HUES64 (cell line): ENCODE results near the gene SIK2.

Experiments
- H3K27ac ChIP-seq: 2 replicates; pipeline ENCODE4 v1.7.0; 2013; ENCODE audit warnings: low read depth, low read length, inconsistent platforms
- H3K27me3 ChIP-seq: 2 replicates; pipeline ENCODE4 v1.6.1; 2013; ENCODE audit warnings: mild to moderate bottlenecking, low read length; ENCODE audit not compliant: insufficient read depth
- H3K36me3 ChIP-seq: 2 replicates; pipeline ENCODE4 v1.6.1; 2013; ENCODE audit warnings: mild to moderate bottlenecking, low read length; ENCODE audit not compliant: insufficient read depth
- H3K4me1 ChIP-seq: 2 replicates; pipeline ENCODE4 v1.6.1; 2013; ENCODE audit warnings: mild to moderate bottlenecking, low read length, moderate library complexity; ENCODE audit not compliant: insufficient read depth
- H3K4me3 ChIP-seq: 2 replicates; pipeline ENCODE4 v1.5.1; 2013; ENCODE audit warnings: mild to moderate bottlenecking, low read length, moderate library complexity
- H3K9ac ChIP-seq: 2 replicates; pipeline ENCODE4 v1.6.1; 2013; ENCODE audit warnings: mild to moderate bottlenecking, low read depth, low read length
- H3K9me3 ChIP-seq: 2 replicates; pipeline ENCODE4 v1.6.1; 2013; ENCODE audit warnings: low read depth, low read length; ENCODE audit not compliant: insufficient read depth
- WGBS: fragments of 150-250, 120-280 bp; methylation state at CpG from one replicate; pipeline ENCODE4 v1.1.7; 2013; ENCODE audit warnings: missing lambda C conversion rate; 5-methylcytosine and 5-hydroxymethylcytosine counted together

The SIK2 gene

DNA sequence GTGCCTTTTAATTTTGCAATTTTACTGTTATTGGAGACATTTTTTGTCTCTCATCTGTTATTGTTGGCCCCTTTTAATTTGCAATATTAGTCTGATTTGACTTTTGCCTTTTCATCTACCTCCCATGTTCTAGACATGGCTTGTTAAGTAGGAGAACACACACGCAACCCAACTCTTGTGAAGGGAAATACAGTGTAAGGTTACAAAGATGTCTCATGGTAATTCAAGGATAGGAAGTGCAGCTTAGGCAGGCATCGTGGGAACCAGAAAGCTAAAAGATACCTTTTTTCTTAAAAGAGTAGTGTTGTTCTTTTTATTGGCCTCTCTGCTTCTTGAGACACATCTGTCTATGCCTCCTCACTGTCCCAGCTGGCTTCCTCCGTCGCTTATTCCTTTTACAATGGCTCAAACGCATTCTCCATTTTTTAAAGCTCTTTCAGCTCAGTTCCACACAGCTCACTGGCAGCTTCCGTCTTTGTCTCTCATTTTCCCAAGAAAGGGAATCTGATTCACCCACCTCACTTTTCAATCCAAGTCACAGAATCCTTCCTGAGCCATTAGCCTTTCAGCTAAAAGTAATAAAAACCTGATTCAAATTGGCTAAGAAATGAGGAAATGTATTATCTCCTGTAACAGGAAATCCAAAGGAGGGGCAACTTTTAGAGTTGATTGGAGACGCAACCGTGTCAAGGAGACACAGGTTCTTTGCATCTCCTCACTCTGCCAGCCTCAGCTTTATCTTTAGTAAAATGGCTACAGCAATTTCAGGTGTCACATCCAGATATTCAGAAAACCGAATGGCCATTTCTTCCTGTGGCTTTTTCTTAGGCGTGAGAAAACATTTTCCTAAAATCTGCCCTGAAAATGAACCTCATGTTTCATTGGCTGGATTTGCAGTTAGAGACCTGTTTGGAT is 57.2 kb downstream of the SIK2 start:
- Histone ChIP-seq H3K4me3 (no peak overlapping the region), H3K27ac (no peak overlapping the region), H3K4me1 (peaks cover 8% of the 10 kb centered on the region), H3K9ac (no peak overlapping the region), H3K9me3 (no peaks in the 10 kb centered on the region), H3K36me3 (no peaks in the 10 kb centered on the region), H3K27me3 (no peaks in the 10 kb centered on the region)
- 79% methylated on average over 10 of the region's 10 CpGs for WGBS

DNA sequence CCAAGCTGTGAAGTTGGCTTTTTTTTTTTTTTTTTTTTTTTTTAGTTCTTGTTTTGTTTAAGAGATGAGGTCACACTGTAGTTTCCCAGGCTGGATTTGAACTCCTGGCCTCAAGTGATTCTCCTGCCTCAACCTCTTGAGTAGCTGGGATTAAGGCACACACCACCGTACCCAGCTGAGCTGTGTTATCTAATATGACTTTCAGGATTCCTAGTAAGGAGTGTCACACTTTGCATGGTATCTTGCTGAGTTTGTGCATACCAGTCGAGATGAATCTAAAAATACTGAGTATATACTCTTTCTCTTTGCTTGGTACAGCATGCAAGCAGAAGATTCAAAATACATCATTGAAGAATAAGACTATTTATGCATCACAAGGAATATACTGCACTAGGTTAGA is 58.6 kb downstream of the SIK2 start:
- Histone ChIP-seq H3K4me1 (peaks cover 8% of the 10 kb centered on the region), H3K9me3 (no peaks in the 10 kb centered on the region), H3K9ac (no peak overlapping the region), H3K4me3 (no peak overlapping the region), H3K36me3 (no peaks in the 10 kb centered on the region), H3K27ac (no peak overlapping the region), H3K27me3 (no peaks in the 10 kb centered on the region)
- WGBS = 91% methylated on average over 2 of the region's 2 CpGs

GRCh38 chr11:111663820-111664219 is 61.6 kb downstream of the SIK2 start:
- no peaks in the 10 kb centered on the region for H3K9me3 ChIP-seq
- peaks cover 8% of the 10 kb centered on the region for H3K4me1 ChIP-seq
- no peaks in the 10 kb centered on the region for H3K36me3 ChIP-seq
- H3K27ac ChIP-seq = no peak overlapping the region
- H3K4me3 ChIP-seq = no peak overlapping the region
- H3K9ac ChIP-seq = no peak overlapping the region
- H3K27me3 ChIP-seq = no peaks in the 10 kb centered on the region

DNA sequence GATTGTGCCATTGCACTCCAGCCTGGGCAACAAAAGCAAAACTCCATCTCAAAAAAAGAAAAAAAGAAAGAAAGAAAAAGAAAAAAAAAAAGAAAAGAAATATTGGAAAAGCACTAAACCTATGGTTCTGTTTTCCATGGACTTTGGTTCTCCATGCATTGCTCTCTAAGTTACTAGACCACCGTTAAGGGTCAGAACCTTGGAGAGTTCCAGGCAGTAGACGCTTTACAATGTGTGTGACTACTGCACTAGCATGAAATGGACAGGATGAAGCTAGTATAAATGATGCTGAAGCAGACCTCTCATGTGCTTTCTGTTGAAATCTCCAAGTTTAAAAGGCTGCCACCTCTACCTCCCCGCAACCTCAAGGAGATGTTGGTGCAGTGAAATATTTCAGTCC is 63.5 kb downstream of the SIK2 start:
- Histone ChIP-seq H3K4me1 (no peaks in the 10 kb centered on the region), H3K36me3 (no peaks in the 10 kb centered on the region), H3K27ac (no peak overlapping the region), H3K9me3 (no peaks in the 10 kb centered on the region), H3K4me3 (no peak overlapping the region), H3K9ac (no peak overlapping the region), H3K27me3 (no peaks in the 10 kb centered on the region)
- WGBS = 59% methylated on average over 3 of the region's 3 CpGs

DNA sequence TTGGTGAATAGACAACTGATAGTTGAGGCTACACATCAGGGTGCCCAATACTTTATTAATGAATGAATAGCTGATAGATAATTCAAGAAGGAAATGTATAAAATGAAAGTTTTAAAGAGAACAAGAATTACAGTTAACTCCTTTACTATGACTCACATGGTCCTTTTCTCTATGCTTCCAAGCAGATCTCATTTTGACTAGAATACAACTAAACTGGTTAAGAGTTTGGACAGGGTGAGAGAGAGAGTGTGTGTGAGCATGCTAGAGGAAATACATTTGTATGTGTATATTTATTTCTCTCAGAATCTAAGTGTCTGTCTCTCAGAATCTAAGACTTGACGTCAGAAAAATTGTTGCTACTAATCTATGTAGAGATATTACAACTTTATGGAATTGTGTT is 66.7 kb downstream of the SIK2 start:
- Histone ChIP-seq H3K9ac (no peak overlapping the region), H3K9me3 (no peaks in the 10 kb centered on the region), H3K27ac (no peak overlapping the region), H3K27me3 (no peaks in the 10 kb centered on the region), H3K4me3 (no peak overlapping the region), H3K36me3 (peaks cover 11% of the 10 kb centered on the region; the same call in 1 of the 2 replicates), H3K4me1 (no peaks in the 10 kb centered on the region)
- WGBS = no CpG with 5 or more reads among the region's 1 CpG

GRCh38 chr11:111671383-111671782 is 69.1 kb downstream of the SIK2 start:
- H3K9ac ChIP-seq = no peak overlapping the region
- no peak overlapping the region for H3K4me3 ChIP-seq
- peaks cover 11% of the 10 kb centered on the region; the same call in 1 of the 2 replicates for H3K36me3 ChIP-seq
- no peaks in the 10 kb centered on the region for H3K9me3 ChIP-seq
- WGBS = 90% methylated on average over 1 of the region's 1 CpG
- H3K27ac ChIP-seq = no peak overlapping the region
- H3K27me3 ChIP-seq = no peaks in the 10 kb centered on the region
- H3K4me1 ChIP-seq = no peaks in the 10 kb centered on the region

DNA sequence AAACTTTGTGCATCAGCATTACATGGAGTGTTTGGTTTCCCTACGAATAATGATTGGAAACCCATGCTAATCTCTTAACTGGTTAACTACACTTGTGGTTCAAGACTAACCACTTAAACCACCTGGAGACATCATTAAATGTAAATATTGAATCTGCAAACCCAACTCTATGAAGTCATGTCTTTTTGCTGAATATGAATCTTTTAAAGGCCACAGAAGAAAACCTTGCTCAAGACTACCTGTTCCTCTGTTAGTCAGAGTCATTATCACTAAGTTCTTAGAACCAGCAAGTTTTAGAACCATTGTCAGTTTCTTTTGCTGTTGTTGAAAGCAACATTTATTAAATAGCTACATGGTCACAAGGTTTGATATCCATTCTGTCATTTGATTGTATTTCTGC is 70.7 kb downstream of the SIK2 start:
- no peak overlapping the region for H3K9ac ChIP-seq

DNA sequence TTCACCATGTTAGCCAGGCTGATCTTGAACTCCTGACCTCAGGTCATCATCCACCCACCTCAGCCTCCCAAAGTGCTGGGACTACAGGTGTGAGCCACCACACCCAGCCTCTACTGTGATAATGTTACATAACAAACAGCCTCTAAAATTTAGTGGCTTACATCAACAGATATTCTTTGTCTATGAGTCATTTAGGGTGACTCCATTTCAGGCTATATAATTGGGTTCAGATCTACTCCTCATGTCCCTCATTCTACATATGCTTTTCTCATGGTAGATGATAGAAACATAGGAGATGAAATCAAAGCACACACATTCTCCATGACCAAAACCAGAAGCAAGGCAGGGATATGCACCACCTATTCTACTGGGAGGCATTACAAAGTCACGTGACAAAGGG is 72.7 kb downstream of the SIK2 start:
- Histone ChIP-seq H3K27ac (no peak overlapping the region), H3K9ac (no peak overlapping the region), H3K27me3 (no peaks in the 10 kb centered on the region), H3K4me1 (no peaks in the 10 kb centered on the region), H3K4me3 (no peak overlapping the region), H3K9me3 (no peaks in the 10 kb centered on the region), H3K36me3 (peaks cover 11% of the 10 kb centered on the region; the same call in 1 of the 2 replicates)
- 88% methylated on average over 1 of the region's 1 CpG for WGBS

More for the DNA sequence above, 70.7 kb downstream of the SIK2 start:
- no peak overlapping the region for H3K27ac ChIP-seq
- 100% methylated on average over 1 of the region's 1 CpG for WGBS
- H3K36me3 ChIP-seq = peaks cover 11% of the 10 kb centered on the region; the same call in 1 of the 2 replicates
- no peaks in the 10 kb centered on the region for H3K9me3 ChIP-seq
- H3K4me3 ChIP-seq = no peak overlapping the region
- H3K27me3 ChIP-seq = no peaks in the 10 kb centered on the region
- no peaks in the 10 kb centered on the region for H3K4me1 ChIP-seq

DNA sequence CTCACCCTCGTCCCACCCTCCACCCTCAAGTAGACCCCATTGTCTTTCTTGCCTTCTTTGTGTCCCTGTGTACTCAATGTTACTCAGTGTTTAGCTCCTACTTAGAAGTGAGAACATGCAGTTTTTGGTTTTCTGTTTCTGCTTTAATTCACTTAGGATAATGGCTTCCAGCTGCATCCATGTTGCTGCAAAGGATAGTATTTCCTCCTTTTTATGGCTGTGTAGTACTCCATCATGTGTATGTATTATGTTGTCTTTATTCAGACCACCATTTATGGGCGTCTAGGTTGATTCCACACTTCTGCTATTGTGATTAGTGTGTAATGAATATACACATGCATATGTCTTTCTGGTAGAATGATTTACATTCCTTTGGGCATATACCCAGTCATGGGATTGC is 73.6 kb downstream of the SIK2 start:
- 98% methylated on average over 2 of the region's 2 CpGs for WGBS
- Histone ChIP-seq H3K9me3 (no peaks in the 10 kb centered on the region), H3K4me3 (no peak overlapping the region), H3K9ac (no peak overlapping the region), H3K27ac (no peak overlapping the region), H3K4me1 (no peaks in the 10 kb centered on the region), H3K36me3 (peaks cover 11% of the 10 kb centered on the region; the same call in 1 of the 2 replicates), H3K27me3 (no peaks in the 10 kb centered on the region)

GRCh38 chr11:111676878-111677585 is 74.8 kb downstream of the SIK2 start:
- WGBS = 100% methylated on average over 2 of the region's 4 CpGs
- no peak overlapping the region for H3K9ac ChIP-seq
- no peak overlapping the region for H3K4me3 ChIP-seq
- peaks cover 10% of the 10 kb centered on the region; the same call in 1 of the 2 replicates for H3K36me3 ChIP-seq
- H3K27ac ChIP-seq = no peak overlapping the region
- H3K9me3 ChIP-seq = no peaks in the 10 kb centered on the region
- H3K27me3 ChIP-seq = no peaks in the 10 kb centered on the region
- no peaks in the 10 kb centered on the region for H3K4me1 ChIP-seq

DNA sequence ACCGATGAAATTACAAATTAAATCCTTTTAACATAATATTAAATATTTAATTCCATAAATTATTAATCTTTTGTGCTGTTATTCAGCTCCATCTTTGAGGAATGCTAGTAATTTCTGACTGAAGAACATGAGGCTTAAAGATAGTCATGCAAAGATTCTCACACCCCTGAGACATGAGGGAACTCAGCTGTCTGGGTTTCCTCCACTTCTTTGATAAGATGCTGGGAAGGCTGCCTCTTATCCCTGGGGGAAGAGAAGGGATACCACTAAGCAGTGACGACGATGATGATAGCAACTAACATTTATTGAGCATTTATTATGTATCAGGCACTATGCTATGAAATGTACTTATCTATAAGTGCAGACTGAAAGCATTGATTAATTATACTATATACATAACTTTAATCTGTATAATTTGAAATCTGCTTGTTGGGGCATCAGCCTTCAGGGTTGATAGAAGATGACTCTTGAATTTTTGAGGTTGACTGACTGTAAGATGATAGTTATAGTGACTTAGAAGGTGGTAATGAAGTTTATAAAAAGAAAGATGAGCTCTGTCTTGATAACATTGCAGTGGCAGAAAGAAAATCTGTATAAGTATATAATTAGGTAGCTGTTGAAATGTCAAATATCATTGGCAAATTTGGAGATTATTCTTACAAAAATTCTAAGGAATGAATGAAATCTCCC is 78.4 kb downstream of the SIK2 start:
- Histone ChIP-seq H3K4me1 (no peaks in the 10 kb centered on the region), H3K9ac (no peak overlapping the region), H3K27ac (no peak overlapping the region), H3K9me3 (no peaks in the 10 kb centered on the region), H3K4me3 (no peak overlapping the region), H3K27me3 (no peaks in the 10 kb centered on the region), H3K36me3 (no peaks in the 10 kb centered on the region)
- WGBS = no CpG with 5 or more reads among the region's 3 CpGs
